ENCODE data around the gene SOBP.

The SOBP gene

GRCh38 chr6:107447663-107448216, 42.2 kb upstream of the SOBP start:
- no peak overlapping the region for H3K4me3 ChIP-seq (replicated peaks; ENCODE audit: low read depth, low read length)

GRCh38 chr6:107448776-107449175, 41.1 kb upstream of the SOBP start:
- no peak for TF ChIP-seq CTCF (IDR thresholded peaks at IDR 0.05; ENCODE audit: low read length, missing control alignments)
- no peak for DNase-seq (ENCODE audit: low read depth)
- H3K4me3 ChIP-seq (replicated peaks; ENCODE audit: low read depth, low read length): no peak overlapping the region

More at GRCh38 chr6:107447663-107448216, 42.2 kb upstream of the SOBP start:
- no peak for TF ChIP-seq CTCF (IDR thresholded peaks at IDR 0.05; ENCODE audit: low read length, missing control alignments)
- no peak for DNase-seq (ENCODE audit: low read depth)

- H3K4me3 ChIP-seq (replicated peaks; ENCODE audit: low read depth, low read length): peak overlapping the region; percentile 84
- no peak for TF ChIP-seq CTCF (IDR thresholded peaks at IDR 0.05; ENCODE audit: low read length, missing control alignments)
- peak; percentile 14 for DNase-seq (ENCODE audit: low read depth)
Measured at GRCh38 chr6:107458672-107459282, 31.1 kb upstream of the SOBP start.

- peak; percentile 65 for TF ChIP-seq CTCF (IDR thresholded peaks at IDR 0.05; ENCODE audit: low read length, missing control alignments)
- peak; percentile 96 for DNase-seq (ENCODE audit: low read depth)
- peak within 1 kb of the TSS; percentile 84 for H3K4me3 ChIP-seq (replicated peaks; ENCODE audit: low read depth, low read length)
Measured at GRCh38 chr6:107459283-107460082, 30.4 kb upstream of the SOBP start, which contains the start of gene PDSS2. TSS of gene PDSS2 (minus strand) at chr6:107459564. CDS start at chr6:107459285, 279 bp downstream.

- DNase-seq (ENCODE audit: low read depth): no peak
- no peak for TF ChIP-seq CTCF (IDR thresholded peaks at IDR 0.05; ENCODE audit: low read length, missing control alignments)
Measured at GRCh38 chr6:107460083-107460631, 29.8 kb upstream of the SOBP start.

GRCh38 chr6:107466062-107466461, 23.9 kb upstream of the SOBP start:
- no peak for TF ChIP-seq CTCF (IDR thresholded peaks at IDR 0.05; ENCODE audit: low read length, missing control alignments)
- DNase-seq (ENCODE audit: low read depth): no peak
- no peak overlapping the region for H3K4me3 ChIP-seq (replicated peaks; ENCODE audit: low read depth, low read length)

More at GRCh38 chr6:107460083-107460631, 29.8 kb upstream of the SOBP start:
- H3K4me3 ChIP-seq (replicated peaks; ENCODE audit: low read depth, low read length): peak overlapping the region; percentile 84

Measured in fibroblast of pulmonary artery (primary cell).